Regular cardiac myocyte (primary cell): ENCODE measurements around the gene ZNF284. TPM values are rescaled to one million over a fixed set of nuclear protein-coding genes. Genes with fewer than 3 reads are reported as not detected.

Experiments used
- total RNA-seq: library from RNA; depleted of rRNA; stranded (reverse); fragments of >200 nt; gene quantifications from 2 replicates; pipeline ENCODE4 v1.2.3, GENCODE V29; 2014

ZNF284 gene
- 2.5 and 3.7 TPM in 2 replicates for total RNA-seq

GRCh38 chr19:44071824-44072542 is at the start of gene ZNF284:
TSS of gene ZNF284 (plus strand) at chr19:44072159. CDS start at chr19:44076390, 4,231 bp downstream.

GRCh38 chr19:44025217-44025936 is 46.6 kb upstream of the ZNF284 start, which contains the start of gene ZNF222:
TSS of gene ZNF222 (plus strand) at chr19:44025379. CDS start at chr19:44025437, 58 bp downstream.

GRCh38 chr19:44051650-44052402 is 20.1 kb upstream of the ZNF284 start, which contains the start of gene ZNF223:
TSS of gene ZNF223 (plus strand) at chr19:44052036. CDS start at chr19:44055177, 3,141 bp downstream.

GRCh38 chr19:44093931-44094765 is 22.2 kb downstream of the ZNF284 start, which contains the start of gene ZNF224:
TSS of gene ZNF224 (plus strand) at chr19:44094361. CDS start at chr19:44097874, 3,513 bp downstream.

GRCh38 chr19:44113138-44113783 is 41.3 kb downstream of the ZNF284 start, which contains the start of gene ZNF225:
TSS of gene ZNF225 (plus strand) at chr19:44113399. CDS start at chr19:44115828, 2,429 bp downstream.

Other genes starting within 250 kb of the ZNF284 start
- 10.0 and 14.1 TPM in 2 replicates for gene ZNF283, start 244.8 kb upstream of the ZNF284 start, total RNA-seq
- gene ZNF404, start 188.2 kb upstream of the ZNF284 start, total RNA-seq: 1.5 and 5.6 TPM in 2 replicates
- 18.6 and 18.8 TPM in 2 replicates for gene ZNF45, start 136.9 kb upstream of the ZNF284 start, total RNA-seq
- 5.9 and 9.6 TPM in 2 replicates for gene ZNF221, start 120.9 kb upstream of the ZNF284 start, total RNA-seq
- 5.8 and 8.5 TPM in 2 replicates for gene ZNF155, start 88.0 kb upstream of the ZNF284 start, total RNA-seq
- 3.1 and 4.5 TPM in 2 replicates for gene ZNF230, start 69.2 kb upstream of the ZNF284 start, total RNA-seq
- gene ZNF222, start 46.8 kb upstream of the ZNF284 start, total RNA-seq: 6.3 and 6.5 TPM in 2 replicates
- 4.2 and 5.4 TPM in 2 replicates for gene ZNF223, start 20.1 kb upstream of the ZNF284 start, total RNA-seq
- gene ZNF224, start 22.2 kb downstream of the ZNF284 start, total RNA-seq: 20.9 and 34.7 TPM in 2 replicates
- 5.2 and 6.5 TPM in 2 replicates for gene ZNF225, start 41.2 kb downstream of the ZNF284 start, total RNA-seq
- gene ZNF234, start 69.4 kb downstream of the ZNF284 start, total RNA-seq: 9.6 and 15.5 TPM in 2 replicates
- gene ZNF226, start 92.9 kb downstream of the ZNF284 start, total RNA-seq: 15.9 and 21.7 TPM in 2 replicates
- 17.2 and 17.3 TPM in 2 replicates for gene ZNF227, start 140.4 kb downstream of the ZNF284 start, total RNA-seq
- 0.38 and 0.85 TPM in 2 replicates for gene ZNF233, start 187.7 kb downstream of the ZNF284 start, total RNA-seq
- 2.3 and 5.1 TPM in 2 replicates for gene ZNF235, start 232.9 kb downstream of the ZNF284 start, total RNA-seq